HG03575 (cell line): ENCODE results near the gene LYAR.

Source experiments
- ATAC-seq: cut with Tn5 transposase; IDR thresholded peaks from one replicate; pipeline ENCODE4 v1.9.1; 2021; ENCODE audit not compliant: unreplicated experiment, insufficient number of reproducible peaks, low FRiP score; ENCODE audit errors: extremely low read depth

LYAR gene

GRCh38 chr4:4289941-4290850, at the start of gene LYAR, which contains the start of gene ZBTB49:
Gene LYAR (minus strand): TSS chr4:4290154. CDS start chr4:4283742, 6,412 bp downstream.
Gene ZBTB49 (plus strand): TSS chr4:4290251. CDS start chr4:4299946, 9,695 bp downstream.
- no peak for ATAC-seq

GRCh38 chr4:4339504-4340085, 49.6 kb upstream of the LYAR start:
- ATAC-seq, result no peak

- no peak for ATAC-seq
Observed at GRCh38 chr4:4338210-4339001, 48.5 kb upstream of the LYAR start.

- no peak for ATAC-seq
Observed at GRCh38 chr4:4334798-4335520, 45.0 kb upstream of the LYAR start.

DNA sequence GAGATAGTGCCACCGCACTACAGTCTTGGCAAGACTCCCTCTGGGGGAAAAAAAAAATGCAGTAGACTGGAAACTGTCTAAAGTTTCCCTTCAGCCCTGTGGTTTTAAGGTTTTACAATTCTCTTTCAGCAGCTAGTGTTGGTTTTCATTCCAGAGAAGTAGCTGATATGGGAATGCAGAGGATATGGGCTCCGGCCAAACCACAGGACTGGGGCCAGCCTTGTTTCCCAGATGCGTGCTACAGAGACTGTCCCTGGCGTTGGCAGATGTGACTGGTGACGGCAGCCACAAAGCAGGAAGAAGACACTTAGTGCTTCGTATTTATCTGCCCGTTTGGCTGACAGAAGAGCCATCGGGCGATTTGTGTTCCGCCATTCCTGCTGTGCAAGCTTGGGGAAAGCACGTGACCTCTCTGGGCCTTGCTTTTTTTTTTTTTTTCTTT, 43.3 kb upstream of the LYAR start:
- ATAC-seq, result no peak

GRCh38 chr4:4332529-4332928, 42.6 kb upstream of the LYAR start:
- ATAC-seq, result no peak

- ATAC-seq, result no peak
Observed at GRCh38 chr4:4330794-4331193, 40.8 kb upstream of the LYAR start.

GRCh38 chr4:4329496-4329895, 39.5 kb upstream of the LYAR start:
- ATAC-seq, result no peak

DNA sequence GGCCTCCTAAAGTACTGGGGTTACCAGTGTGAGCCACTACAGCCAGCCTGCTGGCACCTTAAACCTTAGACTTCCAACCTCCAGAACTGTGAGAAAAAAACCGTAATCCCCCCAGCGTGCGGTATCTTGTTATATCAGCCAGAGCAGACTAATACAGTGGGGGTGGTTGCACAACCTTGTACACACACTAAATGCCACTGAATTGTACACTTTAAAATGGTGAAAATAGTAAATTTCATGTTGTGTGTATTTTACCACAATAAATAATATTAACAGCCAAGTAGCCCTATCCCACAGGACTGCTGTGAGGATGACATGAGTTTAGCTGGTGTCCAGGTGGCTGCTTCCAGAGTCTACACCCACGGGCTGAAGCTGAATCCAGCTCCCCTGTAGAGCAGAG, 38.9 kb upstream of the LYAR start:
- ATAC-seq, result no peak

- ATAC-seq, result no peak
Observed at GRCh38 chr4:4328206-4328605, 38.3 kb upstream of the LYAR start.

DNA sequence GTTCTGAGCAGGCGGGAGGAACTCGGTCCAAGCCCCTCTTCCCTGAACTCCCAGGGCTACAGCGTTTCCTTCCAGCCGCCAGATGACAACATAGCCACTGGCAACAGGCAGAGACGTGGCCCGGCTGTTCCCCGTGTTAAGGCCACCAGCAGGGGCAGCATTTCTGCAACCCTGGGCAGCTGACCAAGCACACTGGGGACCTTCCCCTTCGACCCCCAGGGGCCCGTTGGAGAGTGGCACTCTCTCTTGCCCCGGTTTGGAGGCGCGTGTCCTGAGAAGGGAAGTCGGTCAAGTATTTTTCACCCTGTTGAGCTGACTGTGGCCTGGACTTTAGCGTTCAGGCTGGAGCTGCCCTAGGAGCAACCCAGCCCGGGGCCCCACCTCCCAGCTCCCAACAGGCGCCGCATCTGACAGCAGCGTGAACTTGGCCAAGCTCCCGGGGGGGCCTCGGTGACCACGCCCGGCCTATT, 37.7 kb upstream of the LYAR start:
- ATAC-seq, result no peak

DNA sequence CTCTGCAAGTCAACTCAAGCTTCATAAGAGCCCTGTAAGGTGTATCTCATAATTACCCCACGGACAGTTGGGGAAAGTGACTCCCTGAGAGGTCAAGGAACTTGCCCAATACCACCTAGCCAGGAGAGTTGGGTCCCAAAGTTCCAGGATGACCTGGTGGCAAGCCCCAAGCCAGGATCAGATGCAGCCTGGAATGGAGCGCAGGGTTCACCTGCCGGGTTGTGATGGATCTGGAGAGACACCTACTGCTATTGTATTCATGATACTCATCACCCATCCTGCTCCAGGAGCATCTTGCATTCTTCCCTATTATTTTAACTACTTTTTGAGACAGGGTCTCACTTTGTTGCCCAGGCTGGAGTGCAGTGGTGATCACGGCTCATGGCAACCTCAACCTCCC, 36.2 kb upstream of the LYAR start:
- no peak for ATAC-seq

- no peak for ATAC-seq
Observed at GRCh38 chr4:4325321-4325720, 35.4 kb upstream of the LYAR start.

GRCh38 chr4:4323705-4324534, 34.0 kb upstream of the LYAR start:
- ATAC-seq, result no peak

GRCh38 chr4:4321951-4322688, 32.2 kb upstream of the LYAR start:
- ATAC-seq, result no peak

DNA sequence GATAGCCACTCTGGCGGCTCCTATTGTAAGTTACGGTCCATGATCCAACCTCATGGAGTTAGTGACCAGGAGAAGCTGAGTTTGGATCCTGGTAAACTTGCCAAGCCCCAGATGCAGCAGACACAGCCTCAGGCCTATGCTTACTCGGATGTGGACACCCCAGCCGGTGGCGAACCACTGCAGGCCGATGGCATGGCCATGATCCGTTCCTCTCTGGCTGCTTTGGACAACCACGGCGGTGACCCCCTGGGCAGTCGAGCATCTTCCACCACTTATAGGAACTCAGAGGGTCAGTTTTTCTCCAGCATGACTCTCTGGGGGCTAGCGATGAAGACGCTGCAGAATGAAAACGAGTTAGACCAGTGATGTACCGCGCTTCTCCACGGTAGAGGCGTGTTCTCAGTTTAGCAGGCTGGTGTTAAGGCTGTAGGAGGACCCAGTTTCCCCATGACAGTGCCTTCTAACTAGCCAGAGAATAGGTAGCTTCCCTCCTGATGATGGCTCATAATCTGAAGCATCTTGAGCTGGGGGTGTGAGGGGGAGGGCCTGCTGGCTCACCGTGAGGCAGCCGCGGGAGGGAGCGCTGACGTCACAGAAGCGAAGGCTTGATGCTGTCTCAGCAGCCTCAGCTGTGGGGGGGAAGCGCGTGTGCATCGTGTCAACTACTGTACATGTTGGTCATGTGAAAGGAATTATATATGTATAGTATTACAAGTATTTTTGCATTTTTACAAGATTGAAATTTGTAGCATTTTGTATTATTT, 31.2 kb upstream of the LYAR start:
- no peak for ATAC-seq

DNA sequence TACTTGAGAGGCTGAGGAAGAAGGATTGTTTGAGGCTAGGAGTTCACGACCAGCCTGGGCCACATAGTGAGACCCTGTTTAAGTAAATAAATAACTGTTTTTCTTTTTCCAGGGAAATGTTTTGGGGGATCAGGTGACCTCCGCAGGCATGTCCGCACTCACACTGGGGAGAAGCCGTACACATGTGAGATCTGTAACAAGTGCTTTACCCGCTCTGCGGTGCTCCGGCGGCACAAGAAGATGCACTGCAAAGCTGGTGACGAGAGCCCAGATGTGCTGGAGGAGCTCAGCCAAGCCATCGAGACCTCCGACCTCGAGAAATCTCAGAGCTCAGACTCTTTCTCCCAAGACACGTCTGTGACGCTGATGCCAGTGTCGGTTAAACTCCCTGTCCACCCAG, 30.6 kb upstream of the LYAR start:
- no peak for ATAC-seq
